GM20000 (cell line): ENCODE results near the gene CTDSPL.

Experiments
- DNase-seq: peaks from one replicate; pipeline ENCODE4 v3.0.0; 2012; ENCODE audit warnings: low spot score
- CTCF ChIP-seq: IDR thresholded peaks from 2 replicates; pipeline ENCODE4 v1.5.1; 2012; ENCODE audit warnings: mild to moderate bottlenecking, control low read depth; ENCODE audit errors: extremely low read depth, missing control alignments

Gene CTDSPL

GRCh38 chr3:37945156-37945806, 83.6 kb downstream of the CTDSPL start:
- TF ChIP-seq CTCF, result no peak
- DNase-seq, result no peak

GRCh38 chr3:37945807-37946530, 84.3 kb downstream of the CTDSPL start:
- TF ChIP-seq CTCF, result no peak
- DNase-seq, result no peak

- DNase-seq, result no peak
These were observed 84.8 kb downstream of the CTDSPL start for GRCh38 chr3:37946531-37946889.

GRCh38 chr3:37949866-37950265, 88.2 kb downstream of the CTDSPL start:
- DNase-seq, result no peak
- TF ChIP-seq CTCF, result no peak

More at GRCh38 chr3:37946531-37946889, 84.8 kb downstream of the CTDSPL start:
- TF ChIP-seq CTCF, result no peak

- no peak for TF ChIP-seq CTCF
- no peak for DNase-seq
These were observed 90.9 kb downstream of the CTDSPL start for GRCh38 chr3:37952564-37952963.

GRCh38 chr3:37953226-37953625, 91.5 kb downstream of the CTDSPL start:
- no peak for DNase-seq
- TF ChIP-seq CTCF, result no peak

GRCh38 chr3:37953707-37954394, 92.2 kb downstream of the CTDSPL start:
- no peak for TF ChIP-seq CTCF
- no peak for DNase-seq
